ENCODE results near the gene SDHB. TPM values are rescaled to one million over a fixed set of nuclear protein-coding genes. Genes with fewer than 3 reads are reported as not detected.

Gene SDHB
- total RNA-seq, 6 experiments from 2014 or later: 139 to 244 (median 178) TPM

DNA sequence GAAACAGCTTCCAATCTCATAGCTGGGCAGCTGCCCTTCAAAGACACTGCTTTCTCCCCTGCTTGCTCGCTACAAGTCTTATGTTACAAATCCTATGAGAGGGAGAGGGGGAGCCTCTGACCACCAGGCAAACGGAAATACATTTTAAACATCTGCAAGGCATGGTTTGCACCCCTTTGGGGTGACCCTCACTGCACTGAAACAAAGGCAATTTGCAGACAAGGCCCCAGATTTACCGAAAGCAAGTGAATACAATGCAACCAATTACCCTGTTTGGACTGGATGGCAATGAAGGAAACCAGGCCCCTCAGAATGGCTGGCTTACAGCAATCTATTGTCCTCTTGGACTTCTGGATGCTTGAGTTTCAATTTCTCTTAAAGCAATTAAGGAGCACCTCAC lies 30.3 kb downstream of the SDHB start:
- Histone ChIP-seq H3K4me3 (no peak overlapping the region), H3K27ac (no peak overlapping the region), H3K27me3 (no peaks in the 10 kb centered on the region), H3K4me1 (peaks cover 0 to 6% (median 2%) of the 10 kb centered on the region in 4 donors), H3K36me3 (peaks cover 0 to 99% (median 60%) of the 10 kb centered on the region in 4 donors), H3K9me3 (no peaks in the 10 kb centered on the region)
- intact Hi-C loops (cut with DNase I): no loop called here
- TF ChIP-seq POLR2A (IDR thresholded peaks at IDR 0.05): no peak
- TF ChIP-seq, protein P1, sequence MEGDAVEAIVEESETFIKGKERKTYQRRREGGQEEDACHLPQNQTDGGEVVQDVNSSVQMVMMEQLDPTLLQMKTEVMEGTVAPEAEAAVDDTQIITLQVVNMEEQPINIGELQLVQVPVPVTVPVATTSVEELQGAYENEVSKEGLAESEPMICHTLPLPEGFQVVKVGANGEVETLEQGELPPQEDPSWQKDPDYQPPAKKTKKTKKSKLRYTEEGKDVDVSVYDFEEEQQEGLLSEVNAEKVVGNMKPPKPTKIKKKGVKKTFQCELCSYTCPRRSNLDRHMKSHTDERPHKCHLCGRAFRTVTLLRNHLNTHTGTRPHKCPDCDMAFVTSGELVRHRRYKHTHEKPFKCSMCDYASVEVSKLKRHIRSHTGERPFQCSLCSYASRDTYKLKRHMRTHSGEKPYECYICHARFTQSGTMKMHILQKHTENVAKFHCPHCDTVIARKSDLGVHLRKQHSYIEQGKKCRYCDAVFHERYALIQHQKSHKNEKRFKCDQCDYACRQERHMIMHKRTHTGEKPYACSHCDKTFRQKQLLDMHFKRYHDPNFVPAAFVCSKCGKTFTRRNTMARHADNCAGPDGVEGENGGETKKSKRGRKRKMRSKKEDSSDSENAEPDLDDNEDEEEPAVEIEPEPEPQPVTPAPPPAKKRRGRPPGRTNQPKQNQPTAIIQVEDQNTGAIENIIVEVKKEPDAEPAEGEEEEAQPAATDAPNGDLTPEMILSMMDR (IDR thresholded peaks at IDR 0.05): no peak
- ATAC-seq (no peak), DNase-seq (no peak)
- WGBS (ENCODE audit: insufficient coverage, low coverage, low lambda C conversion rate, missing lambda C conversion rate): 94% methylated on average over 2 of the region's 3 CpGs

DNA sequence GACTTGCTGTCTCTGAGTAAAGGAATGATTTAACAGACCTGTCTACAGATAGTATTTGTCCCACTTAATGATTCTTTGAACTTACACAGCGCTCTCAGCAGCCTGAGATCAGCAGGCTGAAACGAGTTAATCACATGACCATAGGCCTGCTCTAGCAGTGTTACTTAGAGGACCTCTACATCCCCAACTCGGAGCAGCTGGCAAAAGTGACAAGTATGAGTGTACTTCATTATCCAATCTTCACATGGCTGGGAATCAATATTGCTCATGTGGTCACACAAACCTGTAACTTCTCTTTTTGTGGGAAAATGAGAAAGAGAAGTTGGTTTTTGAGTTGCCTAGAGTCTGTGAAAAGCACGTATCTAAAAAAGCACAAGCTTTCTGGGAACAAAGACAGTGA lies 30.7 kb downstream of the SDHB start:
- peaks cover 0 to 4% (median 0%) of the 10 kb centered on the region in 4 donors for H3K4me1 ChIP-seq
- H3K27me3 ChIP-seq: no peaks in the 10 kb centered on the region
- H3K9me3 ChIP-seq: no peaks in the 10 kb centered on the region
- TF ChIP-seq, protein P1 (IDR thresholded peaks at IDR 0.05): no peak
- TF ChIP-seq POLR2A (IDR thresholded peaks at IDR 0.05): no peak
- peaks cover 0 to 100% (median 60%) of the 10 kb centered on the region in 4 donors for H3K36me3 ChIP-seq
- WGBS (ENCODE audit: insufficient coverage, low coverage, low lambda C conversion rate, missing lambda C conversion rate): 89% methylated on average over 1 of the region's 4 CpGs
- peak in 1 of 4 donors; percentile 28 for ATAC-seq
- no peak for DNase-seq
- no peak overlapping the region for H3K27ac ChIP-seq
- no peak overlapping the region for H3K4me3 ChIP-seq
- intact Hi-C loops (cut with DNase I): no loop called here

DNA sequence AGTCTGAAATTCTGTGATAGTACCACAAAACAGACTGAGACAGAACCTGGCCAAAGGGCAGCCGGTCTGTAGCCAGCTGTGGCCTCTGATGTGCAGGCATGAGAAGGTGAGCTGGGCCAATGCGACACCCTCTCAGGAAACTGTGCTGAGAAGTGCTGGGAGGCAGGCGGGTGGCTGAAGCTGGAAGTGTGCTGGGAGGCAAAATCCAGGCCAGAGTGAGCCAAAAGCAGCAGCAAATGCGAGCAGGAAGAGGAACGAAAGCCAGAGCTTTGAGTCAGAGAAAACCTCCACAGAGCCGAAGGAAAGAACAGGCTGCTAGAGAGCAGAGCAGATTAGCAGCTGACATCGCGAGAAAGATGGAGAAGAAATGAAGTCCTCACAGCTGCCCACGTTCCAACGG lies 31.9 kb downstream of the SDHB start:
- H3K4me3 ChIP-seq: no peak overlapping the region
- peaks cover 0 to 94% (median 55%) of the 10 kb centered on the region in 4 donors for H3K36me3 ChIP-seq
- TF ChIP-seq POLR2A (IDR thresholded peaks at IDR 0.05): no peak
- TF ChIP-seq, protein P1 (IDR thresholded peaks at IDR 0.05): no peak
- no peak for ATAC-seq
- intact Hi-C loops (cut with DNase I): no loop called here
- no peaks in the 10 kb centered on the region for H3K27me3 ChIP-seq
- no peaks in the 10 kb centered on the region for H3K9me3 ChIP-seq
- no peak overlapping the region for H3K27ac ChIP-seq
- no peaks in the 10 kb centered on the region for H3K4me1 ChIP-seq
- DNase-seq: peak in 1 of 3 donors; percentile 31
- 86% methylated on average over 9 of the region's 10 CpGs for WGBS (ENCODE audit: insufficient coverage, low coverage, low lambda C conversion rate, missing lambda C conversion rate)

DNA sequence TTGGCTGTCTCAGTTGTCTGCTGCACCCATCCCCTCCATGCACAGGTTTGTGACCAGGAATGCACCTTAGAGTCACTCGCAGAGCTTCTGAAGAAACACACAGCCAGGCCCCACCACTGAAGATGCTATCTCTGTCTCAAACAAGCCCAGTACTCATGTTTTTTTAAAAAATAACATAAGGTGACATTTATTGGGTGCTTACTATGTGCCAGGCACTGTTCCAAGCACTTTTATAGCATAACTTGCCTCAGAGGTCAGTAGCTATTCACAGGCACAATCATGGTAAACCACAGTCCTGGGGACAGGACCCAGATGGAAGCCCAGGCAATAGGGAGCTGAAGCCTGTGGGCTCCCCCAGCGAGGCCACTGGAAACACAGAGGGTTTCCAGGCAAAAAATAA lies 33.3 kb downstream of the SDHB start:
- no peak overlapping the region for H3K27ac ChIP-seq
- no peak overlapping the region for H3K4me3 ChIP-seq
- ATAC-seq: no peak
- peak in 1 of 3 donors; percentile 1 for DNase-seq
- intact Hi-C loops (cut with DNase I): no loop called here
- TF ChIP-seq POLR2A (IDR thresholded peaks at IDR 0.05): no peak
- TF ChIP-seq, protein P1 (IDR thresholded peaks at IDR 0.05): no peak
- H3K9me3 ChIP-seq: no peaks in the 10 kb centered on the region
- H3K36me3 ChIP-seq: peaks cover 0 to 81% (median 50%) of the 10 kb centered on the region in 4 donors
- WGBS (ENCODE audit: insufficient coverage, low coverage, low lambda C conversion rate, missing lambda C conversion rate): 83% methylated on average over 1 of the region's 2 CpGs
- H3K4me1 ChIP-seq: peaks cover 0 to 5% (median 0%) of the 10 kb centered on the region in 4 donors
- H3K27me3 ChIP-seq: no peaks in the 10 kb centered on the region

All from right lobe of liver (tissue), 6 donors.